Measurements from ENCODE around the gene ZNF320.
"Not testable (repeated sequence)": the region's sequence is repeated elsewhere in the genome, so short reads cannot be mapped to it uniquely, and the experiment has no call there.

ZNF320 gene

GRCh38 chr19:52896431-52897137 lies 851 bp downstream of the ZNF320 start:
- H3K4me1 Mint-ChIP-seq (ENCODE audit: low read depth): peaks cover 24% of the 10 kb centered on the region
- peaks cover 2% of the 10 kb centered on the region for H3K9me3 Mint-ChIP-seq
- peak overlapping the region; percentile 97 for H3K4me3 Mint-ChIP-seq
- peaks cover 55% of the 10 kb centered on the region for H3K36me3 Mint-ChIP-seq (ENCODE audit: low read depth)
- H3K27ac Mint-ChIP-seq: peak overlapping the region; percentile 97
- intact Hi-C loops (cut with micrococcal nuclease): loop anchor here (1.0 to 2.0 kb wide), 2 partner anchors 27 to 66 kb away; partner anchors contain the start of genes ZNF816 and ZNF888
- no peaks in the 10 kb centered on the region for H3K27me3 Mint-ChIP-seq

- H3K27ac Mint-ChIP-seq: no peak overlapping the region
- no peak overlapping the region for H3K4me3 Mint-ChIP-seq
- H3K27me3 Mint-ChIP-seq: no peaks in the 10 kb centered on the region
- peaks cover 92% of the 10 kb centered on the region for H3K36me3 Mint-ChIP-seq (ENCODE audit: low read depth)
- intact Hi-C loops (cut with micrococcal nuclease): no loop called here
- peaks cover 38% of the 10 kb centered on the region for H3K9me3 Mint-ChIP-seq
- peaks cover 16% of the 10 kb centered on the region for H3K4me1 Mint-ChIP-seq (ENCODE audit: low read depth)
Measured at GRCh38 chr19:52891336-52891735, 6.1 kb downstream of the ZNF320 start.

GRCh38 chr19:52889931-52890330 lies 7.5 kb downstream of the ZNF320 start:
- H3K27me3 Mint-ChIP-seq: no peaks in the 10 kb centered on the region

GRCh38 chr19:52889076-52889475 lies 8.4 kb downstream of the ZNF320 start:
- Mint-ChIP-seq H3K9me3 (peaks cover 51% of the 10 kb centered on the region), H3K27me3 (no peaks in the 10 kb centered on the region), H3K36me3 (ENCODE audit: low read depth) (peaks cover 97% of the 10 kb centered on the region), H3K4me3 (no peak overlapping the region), H3K27ac (no peak overlapping the region), H3K4me1 (ENCODE audit: low read depth) (peaks cover 8% of the 10 kb centered on the region)
- intact Hi-C loops (cut with micrococcal nuclease): no loop called here

More at GRCh38 chr19:52889931-52890330, 7.5 kb downstream of the ZNF320 start:
- H3K4me1 Mint-ChIP-seq (ENCODE audit: low read depth): peaks cover 13% of the 10 kb centered on the region
- H3K36me3 Mint-ChIP-seq (ENCODE audit: low read depth): peaks cover 97% of the 10 kb centered on the region
- H3K27ac Mint-ChIP-seq: no peak overlapping the region
- intact Hi-C loops (cut with micrococcal nuclease): no loop called here
- H3K4me3 Mint-ChIP-seq: no peak overlapping the region
- H3K9me3 Mint-ChIP-seq: peaks cover 43% of the 10 kb centered on the region

- Mint-ChIP-seq H3K27ac (no peak overlapping the region), H3K4me1 (ENCODE audit: low read depth) (no peaks in the 10 kb centered on the region), H3K27me3 (no peaks in the 10 kb centered on the region), H3K4me3 (no peak overlapping the region), H3K9me3 (peaks cover 81% of the 10 kb centered on the region), H3K36me3 (ENCODE audit: low read depth) (peaks cover 77% of the 10 kb centered on the region)
- intact Hi-C loops (cut with micrococcal nuclease): no loop called here
Measured at GRCh38 chr19:52880895-52881389, 16.5 kb downstream of the ZNF320 start.

GRCh38 chr19:52872996-52873395 lies 24.4 kb downstream of the ZNF320 start:
- H3K27me3 Mint-ChIP-seq; H3K27ac Mint-ChIP-seq; H3K4me3 Mint-ChIP-seq; H3K36me3 Mint-ChIP-seq (ENCODE audit: low read depth); intact Hi-C loops (cut with micrococcal nuclease); H3K4me1 Mint-ChIP-seq (ENCODE audit: low read depth): not testable (repeated sequence)
- H3K9me3 Mint-ChIP-seq: peaks cover 80% of the 10 kb centered on the region

GRCh38 chr19:52871466-52871865 lies 26.0 kb downstream of the ZNF320 start:
- Mint-ChIP-seq H3K27me3 (no peaks in the 10 kb centered on the region), H3K27ac (no peak overlapping the region), H3K4me1 (ENCODE audit: low read depth) (no peaks in the 10 kb centered on the region), H3K4me3 (no peak overlapping the region), H3K9me3 (peaks cover 71% of the 10 kb centered on the region), H3K36me3 (ENCODE audit: low read depth) (peaks cover 7% of the 10 kb centered on the region)
- intact Hi-C loops (cut with micrococcal nuclease): no loop called here

GRCh38 chr19:52868031-52868430 lies 29.4 kb downstream of the ZNF320 start:
- H3K27me3 Mint-ChIP-seq; H3K4me3 Mint-ChIP-seq; H3K27ac Mint-ChIP-seq; H3K36me3 Mint-ChIP-seq (ENCODE audit: low read depth); H3K4me1 Mint-ChIP-seq (ENCODE audit: low read depth); intact Hi-C loops (cut with micrococcal nuclease): not testable (repeated sequence)
- peaks cover 43% of the 10 kb centered on the region for H3K9me3 Mint-ChIP-seq

- intact Hi-C loops (cut with micrococcal nuclease); H3K27me3 Mint-ChIP-seq: not testable (repeated sequence)
- Mint-ChIP-seq H3K9me3 (peaks cover 38% of the 10 kb centered on the region), H3K27ac (peak within 1 kb of the TSS; percentile 86), H3K36me3 (ENCODE audit: low read depth) (peaks cover 46% of the 10 kb centered on the region), H3K4me1 (ENCODE audit: low read depth) (peaks cover 27% of the 10 kb centered on the region), H3K4me3 (peak within 1 kb of the TSS; percentile 85)
Measured at GRCh38 chr19:52857378-52858191, 39.9 kb downstream of the ZNF320 start, which contains the start of gene ZNF468. TSS of gene ZNF468 (minus strand) at chr19:52857619. CDS start at chr19:52854272, 3,347 bp downstream.

GRCh38 chr19:52856540-52857377 lies 40.7 kb downstream of the ZNF320 start:
- Mint-ChIP-seq H3K36me3 (ENCODE audit: low read depth) (peaks cover 54% of the 10 kb centered on the region), H3K9me3 (peaks cover 30% of the 10 kb centered on the region), H3K4me3 (peak overlapping the region; percentile 85), H3K27ac (peak overlapping the region; percentile 86), H3K4me1 (ENCODE audit: low read depth) (peaks cover 27% of the 10 kb centered on the region)
- intact Hi-C loops (cut with micrococcal nuclease); H3K27me3 Mint-ChIP-seq: not testable (repeated sequence)
